KMS-11 (cell line): ENCODE data around the gene SPPL2B.

Experiments
- H2AFZ ChIP-seq: fragments of 200-600 bp; sonication (generic); 2 replicates; pipeline ENCODE4 v1.6.1; 2016; ENCODE audit warnings: antibody characterized with exemption, mixed run types, low read depth
- H3K27ac ChIP-seq: fragments of 200-600 bp; sonication (generic); 2 replicates; pipeline ENCODE4 v1.6.1; 2016; ENCODE audit warnings: mild to moderate bottlenecking, mixed run types
- H3K27me3 ChIP-seq: fragments of 200-600 bp; sonication (generic); 2 replicates; pipeline ENCODE4 v1.6.1; 2017; ENCODE audit warnings: mild to moderate bottlenecking, low read depth, mixed run types, moderate library complexity; ENCODE audit not compliant: insufficient read depth
- H3K36me3 ChIP-seq: fragments of 200-600 bp; sonication (generic); 2 replicates; pipeline ENCODE4 v1.6.1; 2017; ENCODE audit warnings: mild to moderate bottlenecking, mixed run types; ENCODE audit not compliant: insufficient read depth
- H3K4me1 ChIP-seq: fragments of 200-600 bp; sonication (generic); 2 replicates; pipeline ENCODE4 v1.6.1; 2016; ENCODE audit warnings: mild to moderate bottlenecking, low read depth, mixed run types; ENCODE audit not compliant: poor library complexity, severe bottlenecking
- H3K4me2 ChIP-seq: fragments of 200-600 bp; sonication (generic); 2 replicates; pipeline ENCODE4 v1.7.0; 2016; ENCODE audit warnings: mild to moderate bottlenecking, mixed run types
- H3K4me3 ChIP-seq: fragments of 200-600 bp; sonication (generic); IDR thresholded peaks from 2 replicates; pipeline ENCODE4 v1.6.1; 2017; ENCODE audit warnings: low read depth, low read length, mixed read lengths; ENCODE audit not compliant: insufficient read depth
- H3K79me2 ChIP-seq: fragments of 200-600 bp; sonication (generic); 2 replicates; pipeline ENCODE4 v1.6.1; 2016; ENCODE audit warnings: low read depth, mixed run types; ENCODE audit not compliant: insufficient read depth
- H3K9ac ChIP-seq: fragments of 200-600 bp; sonication (generic); 2 replicates; pipeline ENCODE4 v1.6.1; 2016; ENCODE audit warnings: mild to moderate bottlenecking, mixed run types
- H4K20me1 ChIP-seq: fragments of 200-600 bp; sonication (generic); 2 replicates; pipeline ENCODE4 v1.6.1; 2016; ENCODE audit warnings: mild to moderate bottlenecking, mixed run types; ENCODE audit not compliant: insufficient read depth
- CTCF ChIP-seq: fragments of 200-600 bp; sonication (generic); conservative IDR thresholded peaks from 2 replicates; pipeline ENCODE4 v1.6.1; 2017; ENCODE audit warnings: low read depth, mild to moderate bottlenecking, antibody characterized with exemption, low read length, moderate library complexity, mixed read lengths

The SPPL2B gene

GRCh38 chr19:2363419-2363818, 34.9 kb downstream of the SPPL2B start:
- H3K9ac ChIP-seq, result no peak overlapping the region
- no peak overlapping the region for H3K27ac ChIP-seq
- H3K79me2 ChIP-seq, result no peaks in the 10 kb centered on the region
- no peaks in the 10 kb centered on the region for H3K36me3 ChIP-seq
- no peaks in the 10 kb centered on the region for H3K4me1 ChIP-seq
- H3K4me3 ChIP-seq, result no peak overlapping the region
- no peak for TF ChIP-seq CTCF
- H3K4me2 ChIP-seq, result no peak overlapping the region
- no peaks in the 10 kb centered on the region for H4K20me1 ChIP-seq
- H2AFZ ChIP-seq, result no peak overlapping the region
- H3K27me3 ChIP-seq, result no peaks in the 10 kb centered on the region; the same call in 1 of the 2 replicates

DNA sequence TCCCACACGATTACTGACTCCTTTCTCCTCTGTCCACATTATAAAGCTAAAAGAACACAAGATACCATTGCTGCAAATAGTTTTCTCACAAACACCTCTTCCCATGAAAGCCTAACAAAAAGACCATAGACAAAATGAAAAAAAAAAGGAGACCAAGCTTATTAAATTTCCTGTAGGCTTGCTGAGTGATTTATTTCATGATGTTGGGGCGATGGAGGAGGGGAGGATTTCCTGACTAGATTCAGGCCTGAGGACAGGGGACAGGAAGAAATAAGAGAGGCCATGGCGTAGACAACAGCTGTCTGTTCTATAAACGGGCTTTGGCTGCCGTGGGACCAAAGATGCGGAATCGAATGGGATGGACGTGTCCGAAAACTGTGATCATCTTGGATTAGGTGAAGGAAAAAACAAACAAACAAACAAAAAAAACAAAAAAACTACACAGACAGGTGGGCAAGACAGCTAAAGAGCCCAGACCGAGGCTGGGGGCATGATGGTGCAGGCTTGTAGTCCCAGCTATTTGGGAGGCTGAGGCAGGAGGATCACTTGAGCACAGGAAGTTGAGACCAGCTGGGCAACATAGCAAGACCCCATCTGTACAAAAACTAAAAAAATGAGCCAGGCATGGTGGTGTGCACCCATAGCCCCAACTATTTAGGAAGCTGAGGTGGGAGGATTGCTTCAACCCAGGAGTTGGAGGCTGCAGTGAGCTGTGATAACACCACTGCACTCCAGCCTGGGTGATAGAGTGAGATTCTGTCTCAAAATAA, 36.9 kb downstream of the SPPL2B start:
- no peaks in the 10 kb centered on the region for H3K36me3 ChIP-seq
- H3K4me1 ChIP-seq, result peaks cover 11% of the 10 kb centered on the region
- no peak overlapping the region for H3K4me3 ChIP-seq
- H3K27me3 ChIP-seq, result no peaks in the 10 kb centered on the region; the same call in 1 of the 2 replicates
- no peak overlapping the region for H3K4me2 ChIP-seq
- no peak overlapping the region for H2AFZ ChIP-seq
- no peak for TF ChIP-seq CTCF
- H3K9ac ChIP-seq, result no peak overlapping the region
- H4K20me1 ChIP-seq, result no peaks in the 10 kb centered on the region
- no peaks in the 10 kb centered on the region for H3K79me2 ChIP-seq
- H3K27ac ChIP-seq, result no peak overlapping the region

- no peak overlapping the region for H3K4me2 ChIP-seq
- H2AFZ ChIP-seq, result no peak overlapping the region
- H3K36me3 ChIP-seq, result no peaks in the 10 kb centered on the region
- no peaks in the 10 kb centered on the region for H3K79me2 ChIP-seq
- no peak for TF ChIP-seq CTCF
- no peak overlapping the region for H3K27ac ChIP-seq
- H3K27me3 ChIP-seq, result no peaks in the 10 kb centered on the region; the same call in 1 of the 2 replicates
- H3K4me1 ChIP-seq, result peaks cover 11% of the 10 kb centered on the region
- H4K20me1 ChIP-seq, result no peaks in the 10 kb centered on the region
- no peak overlapping the region for H3K9ac ChIP-seq
- no peak overlapping the region for H3K4me3 ChIP-seq
Measured at GRCh38 chr19:2371656-2372055, 43.2 kb downstream of the SPPL2B start.

DNA sequence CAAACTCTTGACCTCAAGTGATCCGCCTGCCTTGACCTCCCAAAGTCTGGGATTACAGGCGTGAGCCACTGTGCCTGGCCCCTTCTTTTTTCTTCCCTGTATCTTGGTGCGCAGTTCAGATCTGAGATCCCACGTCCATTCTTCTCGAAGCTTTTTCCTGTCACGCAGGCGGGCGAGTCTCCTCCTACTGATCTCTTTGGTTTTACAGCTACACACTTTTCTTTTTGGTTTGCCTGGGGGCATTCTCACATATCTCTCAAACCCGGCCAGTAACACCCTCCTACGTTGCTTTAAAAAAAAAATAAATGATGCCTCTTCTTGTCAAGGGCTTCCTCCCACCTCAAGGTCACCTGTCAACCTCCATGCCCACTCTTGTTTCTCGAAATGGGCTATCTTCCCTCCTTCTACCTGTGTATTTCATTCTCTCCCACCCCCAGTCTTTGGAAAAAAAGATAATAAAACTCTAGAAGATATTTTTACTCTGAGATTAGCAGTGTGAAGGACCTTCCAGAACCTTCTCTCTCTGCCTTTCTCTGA, 43.7 kb downstream of the SPPL2B start:
- Histone ChIP-seq H3K4me1 (peaks cover 11% of the 10 kb centered on the region), H3K79me2 (no peaks in the 10 kb centered on the region), H4K20me1 (no peaks in the 10 kb centered on the region), H3K27ac (no peak overlapping the region), H3K36me3 (no peaks in the 10 kb centered on the region), H3K9ac (no peak overlapping the region), H3K4me2 (no peak overlapping the region), H3K27me3 (no peaks in the 10 kb centered on the region; the same call in 1 of the 2 replicates), H3K4me3 (no peak overlapping the region), H2AFZ (no peak overlapping the region)
- TF ChIP-seq CTCF, result no peak
